IPS DF 19.7 (cell line): ENCODE results near the gene SERINC5.
"Not testable (repeated sequence)": the region's sequence is repeated elsewhere in the genome, so short reads cannot be mapped to it uniquely, and the experiment has no call there.

Source experiments
- DNase-seq: peaks from one replicate; pipeline ENCODE4 v3.0.0-alpha.2; 2013; ENCODE audit warnings: low read depth, low spot score

The SERINC5 gene

GRCh38 chr5:80138486-80138885 lies 117.4 kb downstream of the SERINC5 start:
- no peak for DNase-seq

- not testable (repeated sequence) for DNase-seq
These were observed 119.0 kb downstream of the SERINC5 start for GRCh38 chr5:80136798-80137197.

- DNase-seq, result no peak
These were observed 121.0 kb downstream of the SERINC5 start for GRCh38 chr5:80134876-80135275.

- no peak for DNase-seq
These were observed 126.7 kb downstream of the SERINC5 start for GRCh38 chr5:80129146-80129545.

- DNase-seq, result no peak
These were observed 127.7 kb downstream of the SERINC5 start for GRCh38 chr5:80128141-80128540.

GRCh38 chr5:80127116-80127552 lies 128.7 kb downstream of the SERINC5 start:
- DNase-seq, result no peak

GRCh38 chr5:80125962-80126480 lies 129.8 kb downstream of the SERINC5 start:
- no peak for DNase-seq

- DNase-seq, result no peak
These were observed 130.6 kb downstream of the SERINC5 start for GRCh38 chr5:80125022-80125961.

GRCh38 chr5:80124121-80124918 lies 131.5 kb downstream of the SERINC5 start:
- no peak for DNase-seq

- DNase-seq, result no peak
These were observed 133.3 kb downstream of the SERINC5 start for GRCh38 chr5:80122579-80122978.

GRCh38 chr5:80119372-80119771 lies 136.5 kb downstream of the SERINC5 start:
- DNase-seq, result no peak

GRCh38 chr5:80117446-80117845 lies 138.4 kb downstream of the SERINC5 start:
- no peak for DNase-seq

- no peak for DNase-seq
These were observed 139.4 kb downstream of the SERINC5 start for GRCh38 chr5:80116465-80116864.

- no peak for DNase-seq
These were observed 139.8 kb downstream of the SERINC5 start for GRCh38 chr5:80116000-80116399.

GRCh38 chr5:80114860-80115259 lies 141.0 kb downstream of the SERINC5 start:
- DNase-seq, result no peak

GRCh38 chr5:80111376-80111990 lies 144.4 kb downstream of the SERINC5 start:
- not testable (repeated sequence) for DNase-seq

- no peak for DNase-seq
These were observed 146.0 kb downstream of the SERINC5 start for GRCh38 chr5:80109646-80110478.

GRCh38 chr5:80106916-80107315 lies 148.9 kb downstream of the SERINC5 start:
- DNase-seq, result no peak

- DNase-seq, result no peak
These were observed 150.0 kb downstream of the SERINC5 start for GRCh38 chr5:80105698-80106439.

GRCh38 chr5:80103371-80103770 lies 152.5 kb downstream of the SERINC5 start:
- DNase-seq, result no peak
